Gastroesophageal sphincter (tissue), 4 donors: ENCODE measurements around the gene TMEM37. TPM values are rescaled to one million over a fixed set of nuclear protein-coding genes. Genes with fewer than 3 reads are reported as not detected.
A peak's percentile ranks its signal among the peaks of the same experiment; 100 is the strongest.

Source experiments
- ATAC-seq: fragments of 150-250 bp; one replicate; pipeline ENCODE4 v1.9.1; 2016; ENCODE audit warnings: mild to moderate bottlenecking, moderate library complexity
- H3K27ac ChIP-seq, 4 donors: fragments of 200-600 bp; sonication (generic) in 3 of 4; 1 replicate in 3 of 4; 2 replicates in 1 of 4; pipeline ENCODE4 v1.5.1; 2016 to 2019
- H3K27me3 ChIP-seq: fragments of 200-600 bp; sonication (generic); one replicate; pipeline ENCODE4 v1.5.1; 2019
- H3K36me3 ChIP-seq, 2 donors: fragments of 200-600 bp; sonication (generic); one replicate each; pipeline ENCODE4 v1.5.1; 2019; ENCODE audit warnings: control low read depth in 1 of 2
- H3K4me1 ChIP-seq, 3 donors: fragments of 200-600 bp; sonication (generic); 1 replicate in 2 of 3; 2 replicates in 1 of 3; pipeline ENCODE4 v1.5.1; 2016 to 2019; ENCODE audit warnings: control low read depth in 2 of 3
- H3K4me3 ChIP-seq, 2 donors: fragments of 200-600 bp; sonication (generic); one replicate each; pipeline ENCODE4 v1.5.1; 2019; ENCODE audit warnings: mild to moderate bottlenecking in 1 of 2, moderate library complexity in 1 of 2
- H3K9me3 ChIP-seq, 3 donors: fragments of 200-600 bp; sonication (generic); one replicate each; pipeline ENCODE4 v1.5.1; 2017 to 2019; ENCODE audit warnings: control low read depth in 2 of 3
- CTCF ChIP-seq, 4 experiments: fragments of 200-600 bp in 2 of 4; fragments of 450-650 bp in 2 of 4; sonication (generic) in 1 of 4; IDR thresholded peaks; one replicate each; pipeline ENCODE4 v1.5.1; 2017 to 2019; ENCODE audit warnings: antibody characterized with exemption in 4 of 4, mild to moderate bottlenecking in 2 of 4, moderate library complexity in 2 of 4
- EP300 ChIP-seq: sonication (generic); formaldehyde crosslinking; IDR thresholded peaks from one replicate; pipeline ENCODE4 v1.6.1; 2017; ENCODE audit warnings: antibody characterized with exemption, mild to moderate bottlenecking
- POLR2A ChIP-seq, 2 donors: fragments of 450-650 bp; IDR thresholded peaks; one replicate each; pipeline ENCODE4 v1.6.1; 2017; ENCODE audit warnings: antibody characterized with exemption in 2 of 2, mild to moderate bottlenecking in 2 of 2, moderate library complexity in 1 of 2
- POLR2AphosphoS5 ChIP-seq: sonication (generic); formaldehyde crosslinking; IDR thresholded peaks from one replicate; pipeline ENCODE4 v1.6.1; 2017; ENCODE audit warnings: antibody characterized with exemption
- WGBS, 2 donors: methylation state at CpG; one replicate each; pipeline ENCODE4 v1.1.5; 2018; ENCODE audit warnings: low coverage in 1 of 2; 5-methylcytosine and 5-hydroxymethylcytosine counted together
- total RNA-seq, 4 donors: library from RNA; depleted of rRNA; stranded (reverse); fragments of >200 nt; gene quantifications; one replicate each; pipeline ENCODE4 v1.1.0, GENCODE V29; 2016

TMEM37 gene
- total RNA-seq, 4 donors from 2014 or later, result 3.0 to 8.1 (median 5.2) TPM; not detected in 1

- H3K27me3 ChIP-seq, result peaks cover 22% of the 10 kb centered on the region
- H3K27ac ChIP-seq, result no peak overlapping the region
- H3K36me3 ChIP-seq, result no peaks in the 10 kb centered on the region
- peak in 3 of 4 experiments; percentile 76 to 98 (median 82) for TF ChIP-seq CTCF (IDR thresholded peaks at IDR 0.05)
- no peak for TF ChIP-seq POLR2AphosphoS5
- H3K9me3 ChIP-seq, result no peaks in the 10 kb centered on the region
- peak; percentile 59 for ATAC-seq
- peaks cover 0 to 9% (median 0%) of the 10 kb centered on the region in 3 donors for H3K4me1 ChIP-seq
- 31% methylated on average over 12 of the region's 20 CpGs; no CpG with 5 or more reads in 1 of the 2 donors for WGBS, 2 donors
- no peak overlapping the region for H3K4me3 ChIP-seq
These were observed 44.9 kb downstream of the TMEM37 start for GRCh38 chr2:119476301-119477112.

DNA sequence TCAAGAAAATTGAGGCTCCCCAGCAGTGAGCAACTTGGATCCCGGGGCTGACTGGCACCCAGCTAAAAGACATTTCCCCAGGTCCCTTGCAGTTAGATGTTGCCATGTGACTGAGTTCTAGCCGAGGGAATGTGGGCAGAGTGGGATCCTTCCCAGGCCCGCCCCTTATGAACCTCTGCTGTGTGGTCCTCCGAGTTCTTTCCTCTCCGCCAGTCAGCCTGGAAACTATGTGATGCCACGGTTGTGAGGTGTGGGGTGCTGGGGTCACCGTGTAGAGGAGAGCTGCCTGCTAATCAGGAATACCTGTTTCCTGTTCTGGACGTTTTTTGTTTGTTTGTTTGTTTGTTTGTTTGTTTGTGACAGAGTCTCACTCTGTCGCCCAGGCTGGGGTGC, 45.5 kb downstream of the TMEM37 start:
- Histone ChIP-seq H3K27ac (no peak overlapping the region), H3K4me3 (no peak overlapping the region), H3K36me3 (no peaks in the 10 kb centered on the region), H3K9me3 (no peaks in the 10 kb centered on the region), H3K27me3 (peaks cover 22% of the 10 kb centered on the region), H3K4me1 (peaks cover 0 to 9% (median 0%) of the 10 kb centered on the region in 3 donors)
- ATAC-seq, result no peak
- TF ChIP-seq POLR2AphosphoS5, result no peak
- no peak for TF ChIP-seq EP300
- TF ChIP-seq CTCF (IDR thresholded peaks at IDR 0.05), result no peak
- no peak for TF ChIP-seq POLR2A (IDR thresholded peaks at IDR 0.05)
- 75 to 82% methylated on average over 7 to 9 of the region's 9 CpGs for WGBS, 2 donors

GRCh38 chr2:119478188-119478977, 46.7 kb downstream of the TMEM37 start:
- Histone ChIP-seq H3K4me3 (no peak overlapping the region), H3K27ac (no peak overlapping the region), H3K27me3 (peaks cover 22% of the 10 kb centered on the region), H3K9me3 (no peaks in the 10 kb centered on the region), H3K4me1 (peaks cover 0 to 9% (median 0%) of the 10 kb centered on the region in 3 donors), H3K36me3 (no peaks in the 10 kb centered on the region)
- no peak for ATAC-seq
- TF ChIP-seq CTCF (IDR thresholded peaks at IDR 0.05), result no peak
- TF ChIP-seq EP300, result no peak
- TF ChIP-seq POLR2AphosphoS5, result no peak
- WGBS, 2 donors, result 78 to 100% methylated on average over 1 to 3 of the region's 12 CpGs

DNA sequence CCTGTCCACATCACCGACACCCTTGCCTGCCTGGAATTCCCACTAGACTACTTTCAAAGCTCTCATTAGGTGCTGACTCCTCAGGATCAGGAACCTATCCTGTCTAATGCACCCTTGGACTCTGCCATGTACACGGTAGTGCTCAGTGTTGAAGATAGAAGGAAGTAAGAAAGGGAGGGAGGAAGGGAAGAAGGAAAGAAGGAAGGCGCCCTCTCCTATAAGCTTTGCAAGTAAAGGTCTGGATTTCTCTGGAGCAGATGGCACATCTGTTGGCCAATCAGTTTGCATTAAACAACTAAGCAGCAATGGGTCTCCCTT, 47.3 kb downstream of the TMEM37 start:
- H3K27me3 ChIP-seq, result peaks cover 22% of the 10 kb centered on the region
- H3K4me1 ChIP-seq, result peaks cover 0 to 9% (median 0%) of the 10 kb centered on the region in 3 donors
- H3K27ac ChIP-seq, result no peak overlapping the region
- 90% methylated on average over 3 of the region's 3 CpGs; no CpG with 5 or more reads in 1 of the 2 donors for WGBS, 2 donors
- ATAC-seq, result no peak
- no peak for TF ChIP-seq EP300
- TF ChIP-seq CTCF (IDR thresholded peaks at IDR 0.05), result no peak
- no peak overlapping the region for H3K4me3 ChIP-seq
- H3K9me3 ChIP-seq, result no peaks in the 10 kb centered on the region
- no peaks in the 10 kb centered on the region for H3K36me3 ChIP-seq
